ENCODE results near the gene NSUN6. TPM values are rescaled to one million over a fixed set of nuclear protein-coding genes. Genes with fewer than 3 reads are reported as not detected.

Gene NSUN6
- polyA plus RNA-seq, 3 donors: 1.2 to 5.1 (median 3.1) TPM

GRCh38 chr10:18523858-18524257 lies 127.5 kb downstream of the NSUN6 start:
- no peaks in the 10 kb centered on the region for H4K20me1 ChIP-seq (ENCODE audit: insufficient read depth, low read length)
- H3K9ac ChIP-seq (ENCODE audit: insufficient read depth, low read length, poor library complexity, severe bottlenecking): no peak overlapping the region
- H3K9me3 ChIP-seq (replicated peaks in 1 of 2; ENCODE audit: control insufficient read depth in 1 of 2, insufficient read depth in 1 of 2, low read length in 2 of 2): no peaks in the 10 kb centered on the region
- H3K79me2 ChIP-seq (ENCODE audit: insufficient read depth, low read length): no peaks in the 10 kb centered on the region
- Mint-ChIP-seq H3K27me3 (ENCODE audit: low read depth in 3 of 3) (peaks cover 0 to 2% (median 0%) of the 10 kb centered on the region in 3 donors), H3K27ac (no peak overlapping the region), H3K36me3 (peaks cover 0 to 3% of the 10 kb centered on the region in 2 donors), H3K9me3 (peaks cover 0 to 5% (median 0%) of the 10 kb centered on the region in 7 donors), H3K4me3 (no peak overlapping the region), H3K4me1 (no peaks in the 10 kb centered on the region)
- intact Hi-C loops (cut with micrococcal nuclease): no loop called here
- no peak overlapping the region for H2AFZ ChIP-seq (ENCODE audit: insufficient read depth, low read depth, low read length, poor library complexity, severe bottlenecking)
- H3K4me3 ChIP-seq (replicated peaks in 1 of 3; ENCODE audit: low read depth in 2 of 3, low read length in 3 of 3): no peak overlapping the region
- H3K4me1 ChIP-seq (ENCODE audit: control insufficient read depth in 1 of 2, insufficient read depth in 2 of 2, low read length in 2 of 2): no peaks in the 10 kb centered on the region
- TF ChIP-seq CTCF (IDR thresholded peaks at IDR 0.05): no peak
- no peaks in the 10 kb centered on the region for H3K27me3 ChIP-seq (ENCODE audit: control insufficient read depth in 2 of 2, insufficient read depth in 2 of 2, low read length in 2 of 2)
- DNase-seq: no peak
- H3K36me3 ChIP-seq (replicated peaks in 1 of 2; ENCODE audit: control insufficient read depth in 1 of 2, insufficient read depth in 2 of 2, low read length in 2 of 2): no peaks in the 10 kb centered on the region
- H3K4me2 ChIP-seq (replicated peaks; ENCODE audit: extremely low read depth, low read length, poor library complexity, severe bottlenecking): no peak overlapping the region
- WGBS (ENCODE audit: insufficient coverage): no CpG with 5 or more reads among the region's 2 CpGs
- H3K27ac ChIP-seq (ENCODE audit: low read depth in 1 of 2, low read length in 2 of 2): no peak overlapping the region

GRCh38 chr10:18523025-18523424 lies 128.4 kb downstream of the NSUN6 start:
- H3K9me3 ChIP-seq (replicated peaks in 1 of 2; ENCODE audit: control insufficient read depth in 1 of 2, insufficient read depth in 1 of 2, low read length in 2 of 2): no peaks in the 10 kb centered on the region
- no peak overlapping the region for H2AFZ ChIP-seq (ENCODE audit: insufficient read depth, low read depth, low read length, poor library complexity, severe bottlenecking)
- no peaks in the 10 kb centered on the region for H3K79me2 ChIP-seq (ENCODE audit: insufficient read depth, low read length)
- WGBS (ENCODE audit: insufficient coverage): no CpG with 5 or more reads among the region's 1 CpG
- no peak overlapping the region for H3K27ac ChIP-seq (ENCODE audit: low read depth in 1 of 2, low read length in 2 of 2)
- H3K4me2 ChIP-seq (replicated peaks; ENCODE audit: extremely low read depth, low read length, poor library complexity, severe bottlenecking): no peak overlapping the region
- no peak overlapping the region for H3K4me3 Mint-ChIP-seq
- no peak for DNase-seq
- intact Hi-C loops (cut with micrococcal nuclease): no loop called here
- no peaks in the 10 kb centered on the region for H3K4me1 Mint-ChIP-seq
- no peaks in the 10 kb centered on the region for H3K36me3 ChIP-seq (replicated peaks in 1 of 2; ENCODE audit: control insufficient read depth in 1 of 2, insufficient read depth in 2 of 2, low read length in 2 of 2)
- no peaks in the 10 kb centered on the region for H4K20me1 ChIP-seq (ENCODE audit: insufficient read depth, low read length)
- no peaks in the 10 kb centered on the region for H3K27me3 ChIP-seq (ENCODE audit: control insufficient read depth in 2 of 2, insufficient read depth in 2 of 2, low read length in 2 of 2)
- H3K36me3 Mint-ChIP-seq: peaks cover 0 to 3% of the 10 kb centered on the region in 2 donors
- peaks cover 0 to 5% (median 0%) of the 10 kb centered on the region in 7 donors for H3K9me3 Mint-ChIP-seq
- peaks cover 0 to 2% (median 0%) of the 10 kb centered on the region in 3 donors for H3K27me3 Mint-ChIP-seq (ENCODE audit: low read depth in 3 of 3)
- H3K4me1 ChIP-seq (ENCODE audit: control insufficient read depth in 1 of 2, insufficient read depth in 2 of 2, low read length in 2 of 2): no peaks in the 10 kb centered on the region
- H3K27ac Mint-ChIP-seq: no peak overlapping the region
- H3K9ac ChIP-seq (ENCODE audit: insufficient read depth, low read length, poor library complexity, severe bottlenecking): no peak overlapping the region
- H3K4me3 ChIP-seq (replicated peaks in 1 of 3; ENCODE audit: low read depth in 2 of 3, low read length in 3 of 3): no peak overlapping the region
- no peak for TF ChIP-seq CTCF (IDR thresholded peaks at IDR 0.05)
